DMS79 (cell line): ENCODE measurements around the gene EFHD2.

ENCODE experiments used
- DNase-seq: peaks from one replicate; lab custom pipeline; 2025; lab: John Stamatoyannopoulos, UW

Gene EFHD2

DNA sequence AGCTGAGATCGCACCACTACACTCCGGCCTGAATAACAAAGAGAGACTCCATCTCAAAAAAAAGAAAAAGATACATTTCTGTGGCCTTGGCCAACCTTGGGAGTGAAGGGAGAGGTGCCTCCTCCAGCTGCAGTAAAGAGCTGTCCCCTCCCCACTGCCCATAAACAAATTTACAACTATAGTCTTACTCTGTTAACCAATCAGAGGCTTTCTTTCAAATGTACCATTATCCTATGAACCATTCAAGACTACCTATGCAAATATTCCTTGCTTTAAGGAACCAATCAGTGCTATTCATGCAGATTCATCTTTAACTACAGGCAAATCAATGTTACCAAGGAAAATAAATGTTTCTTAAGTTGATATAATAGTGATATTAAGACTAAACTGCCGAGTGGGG is 67.2 kb downstream of the EFHD2 start:
- no peak for DNase-seq

- DNase-seq: no peak
Observed at GRCh38 chr1:15477646-15478212, 68.0 kb downstream of the EFHD2 start.
